GM19468 (cell line): ENCODE data around the gene ACSL3.

Experiments used
- ATAC-seq: cut with Tn5 transposase; IDR thresholded peaks from one replicate; pipeline ENCODE4 v1.9.1; 2021; ENCODE audit warnings: mild to moderate bottlenecking, moderate library complexity, moderate number of reproducible peaks; ENCODE audit not compliant: unreplicated experiment; ENCODE audit errors: extremely low read depth

The ACSL3 gene

GRCh38 chr2:222935688-222936298 is 75.0 kb downstream of the ACSL3 start:
- no peak for ATAC-seq

DNA sequence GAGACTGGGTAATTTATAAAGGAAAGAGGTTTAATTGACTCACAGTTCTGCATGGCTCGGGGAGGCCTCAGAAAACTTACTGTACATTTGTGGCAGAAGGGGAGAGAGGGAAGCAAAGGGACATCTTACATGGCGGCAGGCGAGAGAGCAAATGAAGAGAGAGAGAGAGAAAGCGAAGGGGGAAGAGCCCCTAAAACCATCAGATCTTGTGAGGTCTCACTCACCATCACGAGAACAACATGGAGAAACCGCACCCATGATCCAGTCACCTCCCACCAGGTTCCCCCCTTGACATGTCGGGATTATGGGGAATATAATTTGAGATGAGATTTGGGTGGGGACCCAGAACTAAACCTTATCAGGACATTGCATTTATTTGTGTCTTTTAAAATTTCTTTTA is 75.9 kb downstream of the ACSL3 start:
- ATAC-seq: no peak

GRCh38 chr2:222938327-222938726 is 77.5 kb downstream of the ACSL3 start:
- ATAC-seq: no peak

GRCh38 chr2:222939208-222939856 is 78.5 kb downstream of the ACSL3 start:
- ATAC-seq: peak; percentile 52

DNA sequence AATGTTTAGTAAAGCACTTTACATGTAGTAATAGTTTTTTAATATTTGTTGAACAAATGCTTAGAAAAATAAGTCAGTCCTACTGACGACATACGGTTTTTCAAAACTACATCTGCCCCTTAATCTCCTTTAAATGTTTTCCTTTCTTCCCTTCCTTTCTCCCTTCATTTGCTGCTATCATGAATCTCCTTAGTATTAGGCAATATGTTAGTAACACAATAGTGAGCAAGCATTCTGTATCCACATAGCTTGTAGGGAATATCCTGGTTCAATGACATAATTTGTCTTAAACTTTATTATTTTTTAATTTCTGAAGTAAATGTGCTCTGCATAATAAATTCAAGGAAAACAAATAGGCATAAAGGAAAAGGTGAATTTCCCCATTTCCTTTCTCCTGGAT is 79.1 kb downstream of the ACSL3 start:
- ATAC-seq: no peak

DNA sequence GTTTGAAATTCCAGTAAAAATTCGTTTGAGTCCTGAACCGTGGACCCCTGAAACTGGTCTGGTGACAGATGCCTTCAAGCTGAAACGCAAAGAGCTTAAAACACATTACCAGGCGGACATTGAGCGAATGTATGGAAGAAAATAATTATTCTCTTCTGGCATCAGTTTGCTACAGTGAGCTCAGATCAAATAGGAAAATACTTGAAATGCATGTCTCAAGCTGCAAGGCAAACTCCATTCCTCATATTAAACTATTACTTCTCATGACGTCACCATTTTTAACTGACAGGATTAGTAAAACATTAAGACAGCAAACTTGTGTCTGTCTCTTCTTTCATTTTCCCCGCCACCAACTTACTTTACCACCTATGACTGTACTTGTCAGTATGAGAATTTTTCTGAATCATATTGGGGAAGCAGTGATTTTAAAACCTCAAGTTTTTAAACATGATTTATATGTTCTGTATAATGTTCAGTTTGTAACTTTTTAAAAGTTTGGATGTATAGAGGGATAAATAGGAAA is 80.7 kb downstream of the ACSL3 start:
- no peak for ATAC-seq

DNA sequence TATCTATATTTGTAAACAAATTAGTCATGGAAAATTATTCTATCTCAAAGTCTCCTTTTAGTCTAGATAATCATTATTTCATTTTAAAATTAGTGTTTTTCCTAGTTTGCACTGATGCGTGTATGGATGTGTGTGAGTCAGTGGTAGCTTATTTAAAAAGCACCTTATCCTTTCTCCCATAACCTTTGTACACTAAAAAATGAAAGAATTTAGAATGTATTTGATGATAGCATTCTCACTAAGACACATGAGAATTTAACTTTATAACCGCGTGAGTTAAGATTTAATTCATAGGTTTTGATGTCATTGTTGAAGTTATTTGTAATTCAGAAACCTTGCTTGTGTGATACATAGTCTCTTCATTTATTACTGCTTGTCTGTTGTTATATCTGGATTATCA is 81.7 kb downstream of the ACSL3 start:
- ATAC-seq: no peak

GRCh38 chr2:222942977-222943376 is 82.1 kb downstream of the ACSL3 start:
- ATAC-seq: no peak

DNA sequence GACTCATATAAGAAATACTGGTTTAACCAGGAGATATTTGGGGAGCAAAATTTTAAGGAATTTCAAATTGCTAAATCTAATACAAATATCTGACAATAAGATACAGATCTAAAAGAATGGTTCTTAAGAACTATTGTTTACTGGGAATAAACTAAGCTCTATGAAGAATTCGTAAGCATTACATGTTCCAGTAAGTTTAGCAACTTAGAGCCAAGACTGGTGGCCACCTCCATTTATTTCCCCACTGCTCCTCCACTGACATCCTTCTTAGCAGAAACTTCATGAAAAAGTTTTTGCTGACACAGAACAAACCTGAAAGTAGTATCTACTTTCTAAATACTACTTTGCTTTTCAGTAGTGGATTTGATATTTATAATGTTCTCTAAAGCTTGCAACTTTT is 83.0 kb downstream of the ACSL3 start:
- ATAC-seq: peak; percentile 51

- ATAC-seq: no peak
These were observed 83.7 kb downstream of the ACSL3 start for GRCh38 chr2:222944552-222944951.

DNA sequence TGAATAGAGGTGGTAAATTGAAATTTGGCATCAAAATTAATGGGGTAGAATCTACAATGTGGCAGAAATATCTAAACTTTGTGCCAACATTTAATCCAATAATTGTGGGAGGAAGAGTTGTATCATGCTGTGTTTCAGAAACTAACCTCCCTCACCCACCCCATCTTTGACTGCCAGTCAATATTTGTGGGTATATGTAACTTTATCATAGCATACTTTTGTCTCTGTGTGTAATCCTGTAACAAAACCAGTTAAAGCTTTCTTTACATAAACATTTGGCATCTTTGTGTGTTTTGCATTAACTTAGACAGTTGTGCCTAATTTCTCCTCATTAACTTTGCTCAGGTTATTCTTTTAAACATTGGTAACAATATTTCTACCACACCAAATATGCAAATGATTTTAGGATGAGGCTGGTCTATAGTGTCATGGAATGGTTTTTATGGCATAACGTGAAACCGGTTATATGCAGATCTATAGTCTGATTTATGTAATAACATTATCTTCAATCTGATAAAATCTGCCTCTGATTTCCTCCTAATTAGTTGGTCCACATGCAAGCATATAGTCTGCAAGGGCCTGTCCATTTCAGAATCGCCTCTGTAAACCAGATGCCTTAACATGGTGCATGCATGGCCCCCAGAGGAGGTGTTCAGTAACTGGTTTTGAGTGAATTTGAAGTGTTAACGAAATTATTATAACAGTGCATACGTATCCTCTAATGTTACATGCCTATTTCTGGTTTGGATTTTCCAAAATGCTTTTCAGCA is 84.3 kb downstream of the ACSL3 start:
- ATAC-seq: no peak

GRCh38 chr2:222945887-222946286 is 85.1 kb downstream of the ACSL3 start:
- no peak for ATAC-seq

- ATAC-seq: no peak
These were observed 86.0 kb downstream of the ACSL3 start for GRCh38 chr2:222946700-222947287.

GRCh38 chr2:222949073-222949472 is 88.2 kb downstream of the ACSL3 start:
- no peak for ATAC-seq

- ATAC-seq: no peak
These were observed 89.0 kb downstream of the ACSL3 start for GRCh38 chr2:222949690-222950323.

DNA sequence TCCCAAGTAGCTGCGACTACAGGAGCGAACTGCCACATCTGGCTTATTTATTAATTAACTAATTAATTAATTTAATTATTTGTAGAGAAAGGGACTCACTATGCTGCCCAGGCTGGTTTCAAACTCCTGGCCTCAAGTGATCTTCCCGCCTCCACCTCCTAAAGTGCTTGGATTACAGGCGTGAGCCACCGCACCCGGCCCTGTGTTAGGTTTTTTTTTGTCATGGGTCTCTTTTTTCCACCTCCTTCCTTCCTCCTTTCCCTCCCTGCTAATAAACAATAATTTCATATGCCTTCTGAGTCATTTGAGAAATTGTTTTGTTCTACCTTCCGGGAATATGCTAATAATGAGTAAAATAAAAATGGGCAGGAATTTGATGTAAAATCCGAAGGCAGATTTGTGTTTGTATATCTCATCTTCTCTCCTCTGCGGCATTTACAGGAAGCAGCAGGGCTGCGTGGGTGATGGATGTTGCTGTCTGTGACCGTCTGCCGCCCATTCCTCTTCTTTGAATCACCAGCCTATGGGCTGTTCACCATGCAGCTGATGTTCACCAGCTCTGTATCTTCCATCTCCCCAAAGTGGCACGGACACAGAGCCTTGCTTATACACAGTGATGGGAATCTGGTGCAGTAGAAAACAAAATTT is 89.9 kb downstream of the ACSL3 start:
- ATAC-seq: no peak

DNA sequence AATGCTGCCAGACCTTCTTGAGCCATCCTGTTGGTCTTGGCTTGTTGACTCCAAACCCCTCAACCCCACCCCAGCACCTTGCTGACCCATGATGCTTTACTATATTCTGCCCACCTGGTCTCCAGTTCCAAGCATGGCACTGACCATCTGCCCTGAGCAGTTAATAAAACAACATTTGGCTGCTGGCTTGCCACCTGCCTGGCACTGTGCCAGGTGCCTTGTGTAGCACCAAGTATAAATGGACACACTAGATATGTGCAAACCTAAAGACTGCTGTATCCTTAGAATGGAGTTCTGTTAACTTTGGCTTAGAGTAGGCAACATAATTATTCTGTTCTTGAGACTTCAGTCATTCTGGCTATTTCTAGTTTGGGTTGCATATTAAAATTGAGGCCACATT is 91.4 kb downstream of the ACSL3 start:
- ATAC-seq: no peak

DNA sequence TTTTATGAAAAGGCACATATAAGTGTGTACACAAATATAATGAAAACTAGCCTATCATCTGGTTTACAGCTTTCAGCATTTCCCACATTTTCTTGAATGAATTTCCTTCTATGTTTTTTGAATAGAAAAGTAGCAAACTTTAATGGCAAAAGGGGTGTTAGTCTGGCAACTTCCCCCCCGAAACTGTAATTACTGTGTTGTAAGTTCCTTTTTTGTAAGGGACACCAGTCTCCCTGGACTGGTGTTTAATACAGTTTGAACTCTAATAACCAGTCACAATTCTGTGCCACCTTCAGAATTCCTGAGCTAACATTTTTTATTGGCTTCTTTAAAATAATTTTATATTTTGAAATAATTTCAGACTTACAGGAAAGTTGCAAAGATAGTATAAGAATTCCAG is 94.2 kb downstream of the ACSL3 start:
- no peak for ATAC-seq

DNA sequence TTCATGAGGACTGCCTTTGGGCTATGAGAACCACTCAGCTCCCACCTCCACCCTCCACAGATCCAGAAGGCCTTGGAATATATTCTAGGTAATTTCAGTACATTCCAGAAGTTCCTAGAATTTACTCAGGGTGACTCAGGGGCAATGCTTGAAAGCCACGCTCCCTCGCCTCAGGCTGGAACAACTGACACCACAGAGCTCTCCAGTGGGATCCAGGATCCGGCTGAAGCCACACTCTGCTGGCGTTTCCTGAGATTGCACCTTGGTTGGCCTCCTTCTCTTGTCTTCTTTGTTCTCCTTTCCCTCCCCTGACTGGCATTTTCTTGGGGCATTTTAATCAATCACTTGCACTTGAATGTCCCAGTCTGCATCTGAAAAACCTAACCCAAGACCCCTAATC is 98.5 kb downstream of the ACSL3 start:
- ATAC-seq: no peak

DNA sequence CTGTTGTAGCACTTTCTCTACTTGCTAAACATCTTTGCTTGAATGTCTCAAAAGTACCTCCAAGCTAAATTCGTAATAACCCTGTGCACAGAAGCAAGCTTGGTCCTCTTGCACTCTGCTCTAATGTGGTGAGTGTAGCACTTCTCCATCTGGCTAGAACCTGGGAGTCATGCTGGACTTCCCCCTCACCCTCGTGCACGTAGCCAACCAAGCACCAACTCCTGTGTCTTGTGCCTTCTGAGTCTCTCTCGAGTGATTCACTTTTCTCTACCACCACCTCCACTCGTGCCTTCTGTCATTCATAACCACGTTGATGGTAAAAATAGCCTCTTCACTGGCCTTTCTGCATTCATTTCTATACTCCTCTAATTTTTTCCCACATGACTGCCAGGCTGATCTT is 99.3 kb downstream of the ACSL3 start:
- ATAC-seq: no peak
